Measurements from ENCODE around the gene GNG13. TPM values are rescaled to one million over a fixed set of nuclear protein-coding genes. Genes with fewer than 3 reads are reported as not detected.

The GNG13 gene
- total RNA-seq, 1 donor from 2014 or later, result not detected

DNA sequence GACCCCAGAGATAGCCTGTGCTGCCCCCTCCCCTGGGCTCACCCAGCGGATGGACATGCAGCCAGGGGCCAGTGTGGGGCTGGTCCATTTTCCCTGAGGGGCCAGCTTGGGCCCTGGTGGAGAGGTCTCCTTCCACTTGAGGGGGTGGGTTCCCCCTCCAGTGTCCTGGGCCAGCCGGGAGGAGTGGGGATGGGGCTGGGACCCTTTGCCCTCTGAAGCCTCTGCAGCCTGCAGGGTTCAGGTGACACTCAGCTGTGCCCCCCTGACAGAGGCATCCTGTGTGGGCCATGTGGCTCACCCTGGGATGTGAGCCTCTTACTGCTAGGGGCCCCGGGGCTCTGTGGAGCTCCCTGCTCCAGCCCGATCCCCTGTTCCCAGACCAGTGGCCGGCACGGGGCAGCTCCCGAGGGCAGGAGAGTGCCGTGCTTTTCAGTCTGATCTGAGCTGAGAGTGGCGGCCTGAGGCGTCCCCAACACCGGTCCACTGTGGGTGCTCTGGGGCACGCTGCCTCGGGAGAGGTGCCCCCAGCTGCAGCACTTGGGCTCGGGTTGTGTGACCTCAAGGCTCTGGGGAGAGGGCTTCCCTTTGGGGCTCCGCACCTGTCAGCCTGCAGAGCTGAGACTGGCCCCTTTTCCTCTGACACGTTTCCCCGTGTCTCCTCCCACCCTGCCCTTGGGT is 439 bp upstream of the GNG13 start:
- H3K4me3 ChIP-seq, result no peak overlapping the region
- no peak for ATAC-seq
- DNase-seq, result no peak
- intact Hi-C loops (cut with DNase I), result no loop called here
- TF ChIP-seq, protein P1, sequence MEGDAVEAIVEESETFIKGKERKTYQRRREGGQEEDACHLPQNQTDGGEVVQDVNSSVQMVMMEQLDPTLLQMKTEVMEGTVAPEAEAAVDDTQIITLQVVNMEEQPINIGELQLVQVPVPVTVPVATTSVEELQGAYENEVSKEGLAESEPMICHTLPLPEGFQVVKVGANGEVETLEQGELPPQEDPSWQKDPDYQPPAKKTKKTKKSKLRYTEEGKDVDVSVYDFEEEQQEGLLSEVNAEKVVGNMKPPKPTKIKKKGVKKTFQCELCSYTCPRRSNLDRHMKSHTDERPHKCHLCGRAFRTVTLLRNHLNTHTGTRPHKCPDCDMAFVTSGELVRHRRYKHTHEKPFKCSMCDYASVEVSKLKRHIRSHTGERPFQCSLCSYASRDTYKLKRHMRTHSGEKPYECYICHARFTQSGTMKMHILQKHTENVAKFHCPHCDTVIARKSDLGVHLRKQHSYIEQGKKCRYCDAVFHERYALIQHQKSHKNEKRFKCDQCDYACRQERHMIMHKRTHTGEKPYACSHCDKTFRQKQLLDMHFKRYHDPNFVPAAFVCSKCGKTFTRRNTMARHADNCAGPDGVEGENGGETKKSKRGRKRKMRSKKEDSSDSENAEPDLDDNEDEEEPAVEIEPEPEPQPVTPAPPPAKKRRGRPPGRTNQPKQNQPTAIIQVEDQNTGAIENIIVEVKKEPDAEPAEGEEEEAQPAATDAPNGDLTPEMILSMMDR (IDR thresholded peaks at IDR 0.05), result no peak
- peaks cover 5% of the 10 kb centered on the region for H3K4me1 ChIP-seq
- H3K9me3 ChIP-seq, result no peaks in the 10 kb centered on the region
- no peak overlapping the region for H3K27ac ChIP-seq
- no peaks in the 10 kb centered on the region for H3K36me3 ChIP-seq
- peaks cover 32% of the 10 kb centered on the region for H3K27me3 ChIP-seq (ENCODE audit: low read depth)

DNA sequence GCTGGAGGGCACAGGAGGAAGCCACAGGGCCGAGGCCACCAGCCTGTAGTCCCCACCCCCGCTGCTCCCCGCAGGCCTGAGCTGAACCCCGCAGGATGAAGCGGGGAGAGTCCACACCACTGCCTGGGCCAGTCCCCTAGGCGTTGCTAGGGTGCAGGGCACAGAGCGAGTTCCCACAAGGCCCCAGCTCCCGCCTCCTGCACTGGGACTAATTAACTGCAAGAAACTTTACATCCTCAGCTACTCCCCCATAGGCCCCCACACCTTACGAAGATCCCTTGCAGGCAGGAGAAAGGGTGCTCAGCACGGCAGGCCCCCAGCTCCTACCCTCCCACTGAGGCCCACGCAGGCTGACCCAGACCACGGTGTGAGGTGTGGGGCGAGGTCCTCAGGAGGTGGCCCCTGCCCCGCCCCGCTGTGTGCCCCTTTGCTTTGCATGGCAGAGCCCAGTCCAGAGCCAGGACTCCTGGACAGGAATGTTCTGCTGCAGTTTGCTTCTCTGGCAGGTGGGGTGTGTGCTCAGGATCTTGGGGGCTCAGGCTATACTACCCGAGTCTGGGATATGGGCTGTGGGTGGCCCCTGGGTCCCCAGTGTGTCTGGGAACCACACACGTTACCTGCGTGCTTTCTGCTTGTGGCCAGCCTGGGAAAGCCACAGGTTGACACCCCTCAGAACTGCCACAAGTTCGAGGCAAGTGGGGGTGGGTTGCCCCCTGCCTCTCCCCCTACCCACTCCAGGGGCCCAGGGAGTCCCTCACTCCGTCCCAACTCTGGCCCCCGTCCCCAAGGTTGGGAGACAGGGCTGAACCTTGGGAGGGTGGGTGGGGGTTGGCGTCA is 1.2 kb downstream of the GNG13 start:
- intact Hi-C loops (cut with DNase I), result no loop called here
- H3K27ac ChIP-seq, result no peak overlapping the region
- no peak for DNase-seq
- H3K9me3 ChIP-seq, result no peaks in the 10 kb centered on the region
- TF ChIP-seq, protein P1 (IDR thresholded peaks at IDR 0.05), result no peak
- no peaks in the 10 kb centered on the region for H3K4me1 ChIP-seq
- H3K27me3 ChIP-seq (ENCODE audit: low read depth), result peaks cover 32% of the 10 kb centered on the region
- no peak overlapping the region for H3K4me3 ChIP-seq
- ATAC-seq, result no peak
- no peaks in the 10 kb centered on the region for H3K36me3 ChIP-seq

DNA sequence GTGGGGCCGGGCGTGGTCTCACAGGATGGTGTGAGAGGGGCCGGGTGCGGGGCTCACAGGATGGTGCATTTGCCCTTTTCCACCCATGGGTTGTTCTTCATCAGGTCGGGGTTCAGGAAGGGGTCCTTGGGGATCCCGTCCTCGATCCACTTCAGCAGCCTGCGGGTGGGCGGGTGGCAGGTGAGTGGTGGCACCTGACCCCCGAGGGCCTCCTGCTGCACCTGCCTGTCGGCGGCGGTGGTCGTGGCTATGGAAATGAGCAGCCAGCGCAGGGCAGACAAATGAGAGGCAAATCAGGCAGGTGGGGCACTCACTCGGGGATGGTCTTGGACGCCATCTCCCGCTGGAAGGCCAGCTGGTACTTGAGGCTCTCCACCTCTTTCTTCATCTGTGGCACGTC is 1.9 kb downstream of the GNG13 start:
- DNase-seq, result no peak
- TF ChIP-seq, protein P1 (IDR thresholded peaks at IDR 0.05), result no peak
- no peaks in the 10 kb centered on the region for H3K4me1 ChIP-seq
- H3K36me3 ChIP-seq, result no peaks in the 10 kb centered on the region
- ATAC-seq, result no peak
- H3K9me3 ChIP-seq, result no peaks in the 10 kb centered on the region
- intact Hi-C loops (cut with DNase I), result no loop called here
- H3K4me3 ChIP-seq, result no peak overlapping the region
- peaks cover 32% of the 10 kb centered on the region for H3K27me3 ChIP-seq (ENCODE audit: low read depth)
- no peak overlapping the region for H3K27ac ChIP-seq

DNA sequence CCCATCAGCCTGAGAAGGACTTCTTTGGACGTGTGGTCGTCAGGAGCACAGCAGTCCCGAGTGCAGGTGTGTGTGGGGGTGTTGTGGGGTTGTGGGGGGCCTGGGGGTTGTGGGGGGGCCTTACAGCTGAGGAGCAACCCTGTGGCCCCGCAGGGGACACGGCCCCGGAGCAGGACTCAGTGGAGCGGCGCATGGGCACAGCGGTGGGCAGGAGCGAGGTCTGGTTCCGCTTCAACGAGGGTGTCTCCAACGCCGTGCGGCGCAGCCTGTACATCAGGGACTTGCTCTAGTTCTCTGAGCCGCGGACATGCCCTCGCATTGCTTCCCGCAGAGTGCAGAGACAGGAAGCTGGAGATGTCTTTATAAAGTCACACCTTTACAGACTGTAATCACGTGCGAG is 2.8 kb downstream of the GNG13 start:
- ATAC-seq (no peak), DNase-seq (no peak)
- H3K9me3 ChIP-seq, result no peaks in the 10 kb centered on the region
- H3K27ac ChIP-seq, result no peak overlapping the region
- no peak overlapping the region for H3K4me3 ChIP-seq
- TF ChIP-seq, protein P1 (IDR thresholded peaks at IDR 0.05), result no peak
- H3K4me1 ChIP-seq, result no peaks in the 10 kb centered on the region
- H3K36me3 ChIP-seq, result no peaks in the 10 kb centered on the region
- H3K27me3 ChIP-seq (ENCODE audit: low read depth), result peaks cover 32% of the 10 kb centered on the region
- intact Hi-C loops (cut with DNase I), result no loop called here

DNA sequence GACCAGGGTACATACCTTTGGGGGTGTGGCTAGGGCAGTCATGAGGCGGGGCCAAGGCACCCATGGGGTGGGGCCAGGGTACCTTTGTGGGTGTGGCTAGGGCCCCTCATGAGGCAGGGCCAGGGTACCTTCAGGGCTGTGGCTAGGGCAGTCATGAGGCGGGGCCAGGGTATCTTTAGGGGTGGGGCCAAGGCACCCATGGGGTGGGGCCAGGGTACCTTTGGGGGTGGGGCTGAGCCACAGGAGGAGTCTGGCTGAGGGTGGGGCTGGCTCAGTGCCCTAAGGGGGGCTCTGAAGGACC is 3.5 kb downstream of the GNG13 start:
- DNase-seq (no peak), ATAC-seq (no peak)
- H3K27me3 ChIP-seq (ENCODE audit: low read depth), result peaks cover 32% of the 10 kb centered on the region
- intact Hi-C loops (cut with DNase I), result no loop called here
- no peak overlapping the region for H3K27ac ChIP-seq
- no peaks in the 10 kb centered on the region for H3K9me3 ChIP-seq
- TF ChIP-seq, protein P1 (IDR thresholded peaks at IDR 0.05), result no peak
- H3K4me1 ChIP-seq, result no peaks in the 10 kb centered on the region
- H3K36me3 ChIP-seq, result no peaks in the 10 kb centered on the region
- H3K4me3 ChIP-seq, result no peak overlapping the region

Data from lower lobe of right lung (tissue), 2 donors.